Suprapubic skin (tissue), 3 donors: Measurements from ENCODE around the gene KCNK17.

Experiments
- CTCF ChIP-seq, 2 donors: fragments of 200-600 bp in 1 of 2; fragments of 450-650 bp in 1 of 2; sonication (generic) in 1 of 2; IDR thresholded peaks; one replicate each; pipeline ENCODE4 v1.5.1; 2016 to 2019; ENCODE audit warnings: antibody characterized with exemption in 2 of 2, mild to moderate bottlenecking in 1 of 2, moderate library complexity in 1 of 2
- POLR2A ChIP-seq, 2 donors: fragments of 450-650 bp; IDR thresholded peaks; one replicate each; pipeline ENCODE4 v1.6.1; 2017; ENCODE audit warnings: antibody characterized with exemption in 2 of 2, mild to moderate bottlenecking in 2 of 2, moderate library complexity in 2 of 2

GRCh38 chr6:39339096-39339867 is 25.1 kb upstream of the KCNK17 start:
- TF ChIP-seq CTCF (IDR thresholded peaks at IDR 0.05) (no peak), POLR2A (IDR thresholded peaks at IDR 0.05) (no peak)
